Heart left ventricle (tissue), 16 donors: ENCODE measurements around the gene MIB2. TPM values are rescaled to one million over a fixed set of nuclear protein-coding genes. Genes with fewer than 3 reads are reported as not detected.

Source experiments
- ATAC-seq, 4 donors: fragments of 200-7000 bp; cut with Tn5 transposase; one replicate each; pipeline ENCODE4 v1.9.1; 2020 to 2022; ENCODE audit warnings: moderate library complexity in 4 of 4, mild to moderate bottlenecking in 3 of 4, moderate number of reproducible peaks in 1 of 4
- DNase-seq, 5 donors: peaks; one replicate each; pipeline ENCODE4 v3.0.0-alpha.2; 2020
- H3K27ac ChIP-seq, 12 donors: fragments of 200-600 bp; sonication (generic) in 4 of 12; one replicate each; pipeline versions ENCODE4 v1.5.0 to v1.8.0; 2016 to 2022; ENCODE audit warnings: mild to moderate bottlenecking in 2 of 12
- H3K27me3 ChIP-seq, 9 donors: fragments of 200-600 bp; sonication (generic) in 2 of 9; one replicate each; pipeline versions ENCODE4 v1.5.1 to v1.8.0; 2016 to 2022; ENCODE audit warnings: mild to moderate bottlenecking in 3 of 9
- H3K36me3 ChIP-seq, 9 donors: fragments of 200-600 bp; sonication (generic) in 2 of 9; one replicate each; pipeline versions ENCODE4 v1.5.0 to v1.8.0; 2018 to 2022; ENCODE audit warnings: mild to moderate bottlenecking in 2 of 9
- H3K4me1 ChIP-seq, 12 donors: fragments of 200-600 bp; sonication (generic) in 4 of 12; one replicate each; pipeline versions ENCODE4 v1.5.0 to v1.8.0; 2016 to 2022; ENCODE audit warnings: mild to moderate bottlenecking in 3 of 12
- H3K4me3 ChIP-seq, 12 donors: fragments of 200-600 bp; sonication (generic) in 4 of 12; one replicate each; pipeline versions ENCODE4 v1.5.0 to v1.8.0; 2017 to 2022; ENCODE audit warnings: mild to moderate bottlenecking in 9 of 12, moderate library complexity in 4 of 12
- H3K9me3 ChIP-seq, 12 donors: fragments of 200-600 bp; sonication (generic) in 4 of 12; one replicate each; pipeline versions ENCODE4 v1.5.0 to v1.8.0; 2016 to 2022; ENCODE audit warnings: mild to moderate bottlenecking in 1 of 12
- POLR2A ChIP-seq, 2 donors: fragments of 450-650 bp; IDR thresholded peaks; one replicate each; pipeline ENCODE4 v1.6.1; 2017; ENCODE audit warnings: antibody characterized with exemption in 2 of 2, mild to moderate bottlenecking in 2 of 2, moderate library complexity in 2 of 2
- WGBS, 4 donors: extraction: QIAGEN DNeasy Blood & Tissue Kit in 2 of 4; methylation state at CpG; one replicate each; pipeline versions ENCODE4 v1.1.5 to v1.1.7; 2013 to 2018; 5-methylcytosine and 5-hydroxymethylcytosine counted together
- intact Hi-C, 10 donors: fragments of 100-400 bp; cut with DNase I; formaldehyde crosslinking; loops; one replicate each; pipeline versions ENCODE4 v1.11.1 to v1.14.2; 2022
- polyA plus RNA-seq, 2 donors: library from polyadenylated mRNA; stranded (reverse); fragments of 200-250 nt; gene quantifications; one replicate each; pipeline ENCODE4 v1.2.3, GENCODE V29; 2013
- total RNA-seq, 9 donors: library from RNA; depleted of rRNA in 2 of 9; stranded (reverse); fragments of >200 nt in 2 of 9; fragmentation: NEBNext Ultra II Directional in 3 of 9; extraction: Animal tissue kit (Norgen Biotek cat#: 25700) in 3 of 9; gene quantifications; one replicate each; pipeline versions ENCODE4 v1.1.0 to v1.2.4, GENCODE V29; 2016 to 2023
- TF ChIP-seq, protein P1 (sequence below), 12 donors: fragments of 200-600 bp; sonication (generic) in 4 of 12; IDR thresholded peaks; one replicate each; pipeline versions ENCODE4 v1.5.0 to v1.8.0; 2018 to 2022; ENCODE audit warnings: antibody characterized with exemption in 12 of 12, mild to moderate bottlenecking in 5 of 12
- donor health status: ischemic (EF 13 %, LVEDD 7.1; RV severe dilation, severe dysfunction).
- donor health status: healthy with polysubstance abuse.
- donor health status: DM: no; HTN: yes; CAD: no.
- donor health status: DM: no; HTN: no; CAD: no.
- donor health status: ischemic (EF 25% LVEDD 6.9; RV normal size, moderate dysfunction).
- donor health status: ischemic (EF 25% LVEDD 5.7; RV mildly dilated, moderate dysfunction).
- donor health status: healthy.
- donor health status: DM: yes; HTN: yes; CAD: no.
- donor health status: ischemic (EF 35%, LVEDD 5.7; RV mildly dilated, moderate dysfunction).
- donor health status: nonischemic (EF 11% LVEDD 7.7; RV severe dilation, severe dysfunction).
- donor health status: DM: yes; HTN: yes; CAD: no.
- donor health status: PGD.
- donor health status: ischemic (EF 29% LVEDD 5.4; RV normal size, mild dysfunction).
- donor health status: nonischemic (EF 23%, LVEDD 6.1; RV moderate dilation, normal function).

MIB2 gene
- total and polyA plus RNA-seq, 11 donors: 40.7 to 121 (median 76.3) TPM

DNA sequence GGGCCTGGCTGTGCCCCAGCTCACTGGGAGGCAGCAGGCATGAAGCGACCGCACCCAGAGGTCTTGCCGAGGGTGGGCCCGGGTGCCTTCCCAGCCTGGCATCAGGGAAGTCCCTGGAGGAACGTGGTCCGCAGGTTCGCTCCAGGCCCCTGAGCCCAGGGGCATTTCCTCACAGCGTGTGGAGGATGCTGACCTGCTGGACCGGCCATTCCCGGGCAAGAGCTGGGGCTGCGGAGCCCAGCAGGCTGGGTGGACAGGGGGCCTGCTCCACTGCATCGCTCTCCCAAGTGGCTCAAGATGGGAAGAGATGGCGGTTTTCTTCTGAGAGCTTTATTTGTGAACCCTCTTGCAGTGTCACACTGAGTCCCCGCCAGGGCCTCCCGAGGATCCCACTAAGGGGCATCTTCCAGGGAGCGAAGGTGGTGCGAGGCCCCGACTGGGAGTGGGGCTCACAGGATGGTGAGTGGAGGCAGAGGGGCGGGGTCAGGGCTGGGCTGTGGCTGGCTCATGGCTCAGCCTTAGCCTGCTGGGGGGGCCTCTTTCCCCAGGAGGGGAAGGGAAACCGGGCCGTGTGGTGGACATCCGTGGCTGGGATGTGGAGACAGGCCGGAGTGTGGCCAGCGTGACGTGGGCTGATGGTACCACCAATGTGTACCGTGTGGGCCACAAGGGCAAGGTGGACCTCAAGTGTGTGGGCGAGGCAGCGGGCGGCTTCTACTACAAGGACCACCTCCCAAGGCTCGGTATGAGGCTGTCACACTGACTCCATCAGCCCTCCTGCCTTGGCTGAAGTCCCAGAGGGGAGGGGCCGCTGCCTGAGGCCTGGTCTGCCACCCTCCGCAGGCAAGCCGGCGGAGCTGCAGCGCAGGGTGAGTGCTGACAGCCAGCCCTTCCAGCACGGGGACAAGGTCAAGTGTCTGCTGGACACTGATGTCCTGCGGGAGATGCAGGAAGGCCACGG, 9.4 kb downstream of the MIB2 start:
- peak; percentile 62 to 81 (median 68) for ATAC-seq
- H3K4me1 ChIP-seq: peaks cover 0 to 44% (median 20%) of the 10 kb centered on the region in 12 donors
- peak overlapping the region in 7 of 12 donors; percentile 7 to 39 (median 28) for H3K4me3 ChIP-seq
- peak; percentile 80 to 91 (median 83) for DNase-seq
- TF ChIP-seq POLR2A (IDR thresholded peaks at IDR 0.05): no peak
- TF ChIP-seq, protein P1, sequence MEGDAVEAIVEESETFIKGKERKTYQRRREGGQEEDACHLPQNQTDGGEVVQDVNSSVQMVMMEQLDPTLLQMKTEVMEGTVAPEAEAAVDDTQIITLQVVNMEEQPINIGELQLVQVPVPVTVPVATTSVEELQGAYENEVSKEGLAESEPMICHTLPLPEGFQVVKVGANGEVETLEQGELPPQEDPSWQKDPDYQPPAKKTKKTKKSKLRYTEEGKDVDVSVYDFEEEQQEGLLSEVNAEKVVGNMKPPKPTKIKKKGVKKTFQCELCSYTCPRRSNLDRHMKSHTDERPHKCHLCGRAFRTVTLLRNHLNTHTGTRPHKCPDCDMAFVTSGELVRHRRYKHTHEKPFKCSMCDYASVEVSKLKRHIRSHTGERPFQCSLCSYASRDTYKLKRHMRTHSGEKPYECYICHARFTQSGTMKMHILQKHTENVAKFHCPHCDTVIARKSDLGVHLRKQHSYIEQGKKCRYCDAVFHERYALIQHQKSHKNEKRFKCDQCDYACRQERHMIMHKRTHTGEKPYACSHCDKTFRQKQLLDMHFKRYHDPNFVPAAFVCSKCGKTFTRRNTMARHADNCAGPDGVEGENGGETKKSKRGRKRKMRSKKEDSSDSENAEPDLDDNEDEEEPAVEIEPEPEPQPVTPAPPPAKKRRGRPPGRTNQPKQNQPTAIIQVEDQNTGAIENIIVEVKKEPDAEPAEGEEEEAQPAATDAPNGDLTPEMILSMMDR (IDR thresholded peaks at IDR 0.05): peak in 1 of 12 donors; percentile 12
- peaks cover 0 to 39% (median 12%) of the 10 kb centered on the region in 9 donors for H3K36me3 ChIP-seq
- H3K9me3 ChIP-seq: no peaks in the 10 kb centered on the region
- H3K27me3 ChIP-seq: peaks cover 0 to 9% (median 0%) of the 10 kb centered on the region in 9 donors
- intact Hi-C loops: no loop called here
- H3K27ac ChIP-seq: peak overlapping the region in 8 of 12 donors; percentile 9 to 78 (median 66)
- 63 to 68% (median 65%) methylated on average over 29 to 38 of the region's 38 CpGs for WGBS, 4 donors

DNA sequence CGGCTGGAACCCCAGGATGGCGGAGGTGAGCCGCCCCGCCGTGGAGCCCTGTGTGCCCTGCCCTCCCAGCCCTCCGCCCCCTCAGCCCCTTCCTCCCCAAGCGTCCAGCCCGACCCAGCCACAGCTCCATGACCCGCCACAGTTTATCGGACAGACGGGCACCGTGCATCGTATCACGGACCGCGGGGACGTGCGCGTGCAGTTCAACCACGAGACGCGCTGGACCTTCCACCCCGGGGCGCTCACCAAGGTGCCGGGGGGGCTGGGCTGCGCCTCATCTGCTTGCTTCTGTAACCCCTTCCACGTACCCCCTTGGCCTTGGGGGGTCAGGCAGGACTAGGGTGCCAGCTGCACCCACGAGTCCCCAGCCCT, 10.1 kb downstream of the MIB2 start:
- peak in 1 of 5 donors; percentile 54 for DNase-seq
- H3K27ac ChIP-seq: peak overlapping the region in 8 of 12 donors; percentile 9 to 78 (median 66)

DNA sequence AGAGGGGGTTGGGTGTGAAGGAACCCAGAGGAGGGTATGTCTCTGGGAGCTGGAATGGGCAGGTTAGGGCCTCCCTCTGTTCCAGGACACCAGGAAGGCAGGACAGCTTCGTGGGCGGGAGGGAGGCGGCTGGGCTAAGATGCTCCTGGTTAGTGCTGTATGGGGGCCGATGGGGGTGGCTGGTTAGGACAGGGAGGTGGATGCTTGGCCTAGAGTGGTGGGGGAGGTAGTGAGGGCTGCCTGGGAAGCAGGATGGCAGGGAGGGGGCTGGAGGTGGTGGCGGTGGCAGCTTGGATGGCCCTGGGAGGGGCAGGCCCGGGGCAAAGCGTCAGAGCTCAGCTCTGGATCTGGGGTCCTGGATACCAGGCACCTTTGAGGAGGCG, 10.5 kb downstream of the MIB2 start:
- Histone ChIP-seq H3K4me3 (peak overlapping the region in 7 of 12 donors; percentile 7 to 39 (median 28)), H3K27me3 (peaks cover 0 to 16% (median 3%) of the 10 kb centered on the region in 9 donors), H3K9me3 (no peaks in the 10 kb centered on the region), H3K4me1 (peaks cover 0 to 41% (median 12%) of the 10 kb centered on the region in 12 donors), H3K27ac (peak overlapping the region in 8 of 12 donors; percentile 9 to 78 (median 66)), H3K36me3 (peaks cover 0 to 42% (median 12%) of the 10 kb centered on the region in 9 donors)
- peak in 2 of 5 donors; percentile 30 to 54 for DNase-seq
- TF ChIP-seq POLR2A (IDR thresholded peaks at IDR 0.05): no peak
- TF ChIP-seq, protein P1 (IDR thresholded peaks at IDR 0.05): no peak
- 70 to 84% (median 79%) methylated on average over 8 of the region's 8 CpGs for WGBS, 4 donors
- intact Hi-C loops: no loop called here
- ATAC-seq: no peak

More for the DNA sequence above, 10.1 kb downstream of the MIB2 start:
- TF ChIP-seq POLR2A (IDR thresholded peaks at IDR 0.05): no peak
- TF ChIP-seq, protein P1 (IDR thresholded peaks at IDR 0.05): no peak
- Histone ChIP-seq H3K36me3 (peaks cover 0 to 42% (median 12%) of the 10 kb centered on the region in 9 donors), H3K4me1 (peaks cover 2 to 41% (median 16%) of the 10 kb centered on the region in 12 donors), H3K9me3 (no peaks in the 10 kb centered on the region), H3K4me3 (peak overlapping the region in 7 of 12 donors; percentile 7 to 39 (median 28)), H3K27me3 (peaks cover 0 to 11% (median 0%) of the 10 kb centered on the region in 9 donors)
- WGBS, 4 donors: 41 to 77% (median 54%) methylated on average over 8 to 28 of the region's 28 CpGs
- intact Hi-C loops: no loop called here
- peak in 1 of 4 donors; percentile 0 for ATAC-seq
